ENCODE measurements around the gene ITGB2.

ITGB2 gene

GRCh38 chr21:44955141-44955797 lies 34.6 kb upstream of the ITGB2 start:
- no peak for DNase-seq

- DNase-seq, result no peak
These were observed 33.6 kb upstream of the ITGB2 start for GRCh38 chr21:44954281-44954771.

- no peak for DNase-seq
These were observed 32.9 kb upstream of the ITGB2 start for GRCh38 chr21:44953628-44954021.

GRCh38 chr21:44952929-44953627 lies 32.4 kb upstream of the ITGB2 start:
- no peak for DNase-seq

- DNase-seq, result no peak
These were observed 31.6 kb upstream of the ITGB2 start for GRCh38 chr21:44952116-44952928.

- DNase-seq, result no peak
These were observed 30.7 kb upstream of the ITGB2 start for GRCh38 chr21:44951186-44951915.

GRCh38 chr21:44950351-44950750 lies 29.7 kb upstream of the ITGB2 start:
- DNase-seq, result no peak

GRCh38 chr21:44949779-44950198 lies 29.1 kb upstream of the ITGB2 start:
- no peak for DNase-seq

- no peak for DNase-seq
These were observed 28.6 kb upstream of the ITGB2 start for GRCh38 chr21:44949161-44949778.

- DNase-seq, result no peak
These were observed 27.9 kb upstream of the ITGB2 start for GRCh38 chr21:44948426-44949120.

- no peak for DNase-seq
These were observed 27.2 kb upstream of the ITGB2 start for GRCh38 chr21:44947930-44948331.

- no peak for DNase-seq
These were observed 26.6 kb upstream of the ITGB2 start for GRCh38 chr21:44947111-44947929.

- DNase-seq, result no peak
These were observed 25.7 kb upstream of the ITGB2 start for GRCh38 chr21:44946254-44947041.

- no peak for DNase-seq
These were observed 23.9 kb upstream of the ITGB2 start for GRCh38 chr21:44944596-44944995.

- DNase-seq, result no peak
These were observed 23.2 kb upstream of the ITGB2 start for GRCh38 chr21:44943686-44944550.

- no peak for DNase-seq
These were observed 22.4 kb upstream of the ITGB2 start for GRCh38 chr21:44943005-44943685.

GRCh38 chr21:44942566-44942965 lies 21.9 kb upstream of the ITGB2 start:
- no peak for DNase-seq

- DNase-seq, result no peak
These were observed 20.9 kb upstream of the ITGB2 start for GRCh38 chr21:44941567-44941966.

Data from COR-L47 (cell line).